Lung (tissue), 12 donors: ENCODE data around the gene MYO10. TPM values are rescaled to one million over a fixed set of nuclear protein-coding genes. Genes with fewer than 3 reads are reported as not detected.

ENCODE experiments used
- ATAC-seq: fragments of 200-7000 bp; cut with Tn5 transposase; one replicate; pipeline ENCODE4 v1.9.1; 2020; ENCODE audit warnings: moderate number of reproducible peaks; ENCODE audit not compliant: insufficient read depth, low FRiP score
- DNase-seq, 3 donors: peaks; one replicate each; pipeline ENCODE4 v3.0.0-alpha.2; 2013 to 2017
- H3K27ac ChIP-seq, 2 donors: one replicate each; pipeline ENCODE4 v1.5.1; 2013; ENCODE audit warnings: mild to moderate bottlenecking in 2 of 2, moderate library complexity in 2 of 2, control low read depth in 1 of 2, inconsistent platforms in 1 of 2, low read depth in 1 of 2, low read length in 1 of 2
- H3K27me3 ChIP-seq, 3 donors: one replicate each; pipeline ENCODE4 v1.5.1; 2013; ENCODE audit warnings: low read length in 2 of 3; ENCODE audit not compliant: control insufficient read depth in 3 of 3, insufficient read depth in 3 of 3
- H3K36me3 ChIP-seq, 4 donors: one replicate each; pipeline ENCODE4 v1.5.1; 2013; ENCODE audit warnings: low read length in 4 of 4, mild to moderate bottlenecking in 1 of 4, moderate library complexity in 1 of 4; ENCODE audit not compliant: control insufficient read depth in 4 of 4, insufficient read depth in 4 of 4
- H3K4me1 ChIP-seq, 5 donors: one replicate each; pipeline ENCODE4 v1.5.1; 2013; ENCODE audit warnings: low read length in 5 of 5, mild to moderate bottlenecking in 2 of 5, moderate library complexity in 1 of 5; ENCODE audit not compliant: control insufficient read depth in 5 of 5, insufficient read depth in 5 of 5
- H3K4me3 ChIP-seq: one replicate; pipeline ENCODE4 v1.5.1; 2013; ENCODE audit warnings: mild to moderate bottlenecking, control low read depth, moderate library complexity
- H3K9ac ChIP-seq, 2 donors: one replicate each; pipeline ENCODE4 v1.5.1; 2013; ENCODE audit warnings: low read length in 2 of 2, control low read depth in 1 of 2; ENCODE audit not compliant: insufficient read depth in 1 of 2
- H3K9me3 ChIP-seq, 4 donors: one replicate each; pipeline ENCODE4 v1.5.1; 2013; ENCODE audit warnings: low read length in 3 of 4, mild to moderate bottlenecking in 1 of 4, moderate library complexity in 1 of 4; ENCODE audit not compliant: control insufficient read depth in 4 of 4, insufficient read depth in 3 of 4
- CTCF ChIP-seq: IDR thresholded peaks from 2 replicates; pipeline ENCODE4 v1.5.1; 2012; ENCODE audit warnings: mild to moderate bottlenecking; ENCODE audit errors: control extremely low read depth, extremely low read depth
- WGBS, 2 donors: extraction: QIAGEN DNeasy Blood & Tissue Kit; methylation state at CpG; one replicate each; pipeline ENCODE4 v1.1.7; 2013; 5-methylcytosine and 5-hydroxymethylcytosine counted together
- polyA plus RNA-seq, 2 donors: library from polyadenylated mRNA; stranded (reverse); fragments of 200-250 nt; gene quantifications; one replicate each; pipeline ENCODE4 v1.2.1, GENCODE V29; 2013
- total RNA-seq, 2 donors: library from RNA; depleted of rRNA in 1 of 2; stranded (reverse); fragments of >200 nt in 1 of 2; gene quantifications; one replicate each; pipeline ENCODE4 v1.2.1, GENCODE V29; 2014 to 2021
- donor health status: control.
- donor health status: control.
- donor health status: Bipolar disorder and iron deficiency.
- donor health status: healthy.
- donor health status: DM: yes; HTN: yes; CAD: no.

Gene MYO10
- total and polyA plus RNA-seq, 4 donors, result 10.6 to 71.5 (median 28.2) TPM

DNA sequence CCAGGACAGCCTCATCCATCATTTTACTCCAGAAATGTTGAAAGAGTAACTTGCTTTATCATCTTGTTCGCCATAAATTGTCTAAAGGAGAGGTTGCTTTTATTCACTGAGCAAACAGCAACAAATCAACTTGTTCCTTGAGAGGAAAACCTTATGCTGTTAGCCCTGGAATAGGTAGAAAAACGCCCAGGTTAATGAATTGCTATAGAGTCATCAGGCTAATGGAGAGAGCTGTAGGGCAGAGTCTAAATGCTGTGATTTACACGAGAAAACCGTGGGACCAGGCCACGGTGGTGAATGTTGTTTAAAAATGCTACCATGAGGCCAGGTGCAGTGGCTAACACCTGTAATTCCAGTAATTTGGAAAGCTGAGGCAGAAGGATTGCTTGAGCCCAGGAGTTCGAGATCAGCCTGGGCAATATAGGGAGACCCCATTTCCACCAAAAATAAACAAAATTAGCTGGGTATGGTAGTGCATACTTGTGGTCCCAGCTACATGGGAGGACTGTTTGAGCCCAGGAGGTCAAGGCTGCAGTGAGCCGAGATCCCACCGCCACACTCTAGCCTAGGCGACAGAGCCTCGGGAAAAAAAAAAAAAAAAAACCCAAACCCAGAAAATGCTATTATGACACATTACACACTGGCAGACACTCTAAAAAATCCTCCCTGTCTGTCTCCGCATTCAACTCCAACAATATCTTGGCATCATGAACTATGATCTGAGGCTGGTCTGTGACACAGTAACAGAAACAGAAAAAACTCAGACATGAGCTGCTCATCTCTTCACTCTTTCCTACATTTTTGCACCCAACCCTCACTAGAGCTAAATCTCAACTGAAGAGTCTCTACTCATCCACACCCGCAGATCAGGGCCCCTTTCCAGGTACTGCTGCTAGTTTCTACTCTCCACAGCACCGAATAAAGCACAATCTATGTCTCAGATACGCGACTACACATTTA, 200.7 kb downstream of the MYO10 start:
- ATAC-seq, result no peak
- no peak for TF ChIP-seq CTCF
- Histone ChIP-seq H3K9ac (peak overlapping the region; percentile 8 to 33), H3K4me1 (peaks cover 3 to 61% (median 35%) of the 10 kb centered on the region in 5 donors), H3K4me3 (no peak overlapping the region), H3K27ac (peak overlapping the region in 1 of 2 donors; percentile 69), H3K36me3 (peaks cover 0 to 7% (median 6%) of the 10 kb centered on the region in 4 donors), H3K27me3 (no peaks in the 10 kb centered on the region), H3K9me3 (no peaks in the 10 kb centered on the region)
- WGBS, 2 donors, result 64 to 80% methylated on average over 15 of the region's 15 CpGs
- peak in 1 of 3 donors; percentile 52 for DNase-seq

GRCh38 chr5:16733331-16734006, 202.6 kb downstream of the MYO10 start:
- no peak overlapping the region for H3K9ac ChIP-seq
- DNase-seq (peak in 1 of 3 donors; percentile 25), ATAC-seq (no peak)
- peaks cover 3 to 61% (median 33%) of the 10 kb centered on the region in 5 donors for H3K4me1 ChIP-seq
- no peak overlapping the region for H3K4me3 ChIP-seq
- H3K36me3 ChIP-seq, result peaks cover 0 to 11% (median 2%) of the 10 kb centered on the region in 4 donors
- no peak for TF ChIP-seq CTCF
- no peaks in the 10 kb centered on the region for H3K27me3 ChIP-seq
- WGBS, 2 donors, result 88 to 93% methylated on average over 12 of the region's 12 CpGs
- H3K27ac ChIP-seq, result no peak overlapping the region
- H3K9me3 ChIP-seq, result no peaks in the 10 kb centered on the region

DNA sequence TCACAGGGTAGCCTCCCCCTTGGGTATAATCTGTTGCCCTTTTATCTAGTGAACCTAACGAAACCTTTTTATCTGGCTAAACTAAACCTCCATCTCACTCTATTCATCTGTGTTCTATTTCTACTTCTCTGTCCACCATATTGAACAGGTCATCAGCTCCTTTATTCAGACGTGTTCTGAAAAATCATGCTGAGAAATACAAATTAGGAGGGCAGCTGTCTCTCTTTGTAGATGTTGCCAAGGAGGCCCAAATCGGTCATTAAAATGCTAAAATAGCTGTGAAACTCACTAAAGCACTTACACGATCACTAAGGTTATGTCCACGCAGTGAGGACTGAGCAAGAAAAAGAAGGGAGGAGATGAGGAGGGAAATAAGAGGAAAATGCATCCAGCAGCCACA, 203.7 kb downstream of the MYO10 start:
- Histone ChIP-seq H3K9ac (no peak overlapping the region), H3K27me3 (no peaks in the 10 kb centered on the region), H3K4me3 (no peak overlapping the region), H3K27ac (no peak overlapping the region), H3K9me3 (no peaks in the 10 kb centered on the region), H3K4me1 (peaks cover 3 to 61% (median 29%) of the 10 kb centered on the region in 5 donors), H3K36me3 (peaks cover 0 to 11% (median 2%) of the 10 kb centered on the region in 4 donors)
- DNase-seq, result peak in 2 of 3 donors; percentile 73 to 79
- WGBS, 2 donors, result 90 to 93% methylated on average over 5 of the region's 5 CpGs
- no peak for ATAC-seq
- no peak for TF ChIP-seq CTCF
